Effector memory CD4-positive, alpha-beta T cell (primary cell): ENCODE data around the gene PCOLCE2.

Experiments used
- DNase-seq, 3 donors: peaks; one replicate each; pipeline ENCODE4 v3.0.0-alpha.2; 2020
- H3K27ac ChIP-seq: 2 replicates; pipeline ENCODE4 v1.7.0; 2013; ENCODE audit warnings: mild to moderate bottlenecking, low read length, moderate library complexity; ENCODE audit not compliant: insufficient read depth, poor library complexity, severe bottlenecking
- H3K27me3 ChIP-seq: replicated peaks from 2 replicates; pipeline ENCODE4 v1.7.0; 2013; ENCODE audit warnings: mild to moderate bottlenecking, low read length; ENCODE audit not compliant: insufficient read depth, control insufficient read depth, poor library complexity, severe bottlenecking
- H3K36me3 ChIP-seq: 2 replicates; pipeline ENCODE4 v1.7.0; 2013; ENCODE audit warnings: mild to moderate bottlenecking, low read length, moderate library complexity; ENCODE audit not compliant: control insufficient read depth, insufficient read depth
- H3K4me1 ChIP-seq: 2 replicates; pipeline ENCODE4 v1.7.0; 2013; ENCODE audit warnings: low read length, mild to moderate bottlenecking; ENCODE audit not compliant: control insufficient read depth, insufficient read depth, poor library complexity, severe bottlenecking
- H3K4me3 ChIP-seq: 2 replicates; pipeline ENCODE4 v1.7.0; 2013; ENCODE audit warnings: low read length, low read depth, mild to moderate bottlenecking; ENCODE audit not compliant: insufficient read depth, poor library complexity, severe bottlenecking
- H3K9me3 ChIP-seq: 2 replicates; pipeline ENCODE4 v1.7.0; 2013; ENCODE audit warnings: mild to moderate bottlenecking, low read length, moderate library complexity; ENCODE audit not compliant: control insufficient read depth

PCOLCE2 gene

GRCh38 chr3:142923694-142924093 lies 34.8 kb upstream of the PCOLCE2 start:
- Histone ChIP-seq H3K27ac (no peak overlapping the region), H3K9me3 (no peaks in the 10 kb centered on the region), H3K36me3 (no peaks in the 10 kb centered on the region), H3K4me3 (no peak overlapping the region), H3K4me1 (no peaks in the 10 kb centered on the region), H3K27me3 (no peaks in the 10 kb centered on the region)
- DNase-seq = no peak

GRCh38 chr3:142916605-142917004 lies 27.7 kb upstream of the PCOLCE2 start:
- Histone ChIP-seq H3K36me3 (no peaks in the 10 kb centered on the region), H3K27ac (no peak overlapping the region), H3K4me1 (no peaks in the 10 kb centered on the region), H3K4me3 (no peak overlapping the region), H3K27me3 (no peaks in the 10 kb centered on the region), H3K9me3 (no peaks in the 10 kb centered on the region)
- no peak for DNase-seq

GRCh38 chr3:142915636-142916035 lies 26.8 kb upstream of the PCOLCE2 start:
- H3K9me3 ChIP-seq = no peaks in the 10 kb centered on the region
- DNase-seq = no peak
- H3K27me3 ChIP-seq = no peaks in the 10 kb centered on the region
- no peak overlapping the region for H3K4me3 ChIP-seq
- no peak overlapping the region for H3K27ac ChIP-seq
- H3K36me3 ChIP-seq = no peaks in the 10 kb centered on the region
- H3K4me1 ChIP-seq = no peaks in the 10 kb centered on the region

GRCh38 chr3:142914286-142914811 lies 25.5 kb upstream of the PCOLCE2 start:
- Histone ChIP-seq H3K9me3 (no peaks in the 10 kb centered on the region), H3K27ac (no peak overlapping the region), H3K4me1 (no peaks in the 10 kb centered on the region), H3K4me3 (no peak overlapping the region), H3K27me3 (no peaks in the 10 kb centered on the region), H3K36me3 (no peaks in the 10 kb centered on the region)
- no peak for DNase-seq

GRCh38 chr3:142913432-142913831 lies 24.5 kb upstream of the PCOLCE2 start:
- DNase-seq = no peak
- no peaks in the 10 kb centered on the region for H3K36me3 ChIP-seq
- no peaks in the 10 kb centered on the region for H3K27me3 ChIP-seq
- no peaks in the 10 kb centered on the region for H3K9me3 ChIP-seq
- no peak overlapping the region for H3K27ac ChIP-seq
- no peaks in the 10 kb centered on the region for H3K4me1 ChIP-seq
- no peak overlapping the region for H3K4me3 ChIP-seq

- Histone ChIP-seq H3K27ac (no peak overlapping the region), H3K4me1 (no peaks in the 10 kb centered on the region), H3K27me3 (no peaks in the 10 kb centered on the region), H3K36me3 (no peaks in the 10 kb centered on the region), H3K9me3 (no peaks in the 10 kb centered on the region), H3K4me3 (no peak overlapping the region)
- no peak for DNase-seq
These were observed 23.7 kb upstream of the PCOLCE2 start for GRCh38 chr3:142912402-142913172.

- H3K9me3 ChIP-seq = no peaks in the 10 kb centered on the region
- DNase-seq = no peak
- no peak overlapping the region for H3K27ac ChIP-seq
- H3K27me3 ChIP-seq = no peaks in the 10 kb centered on the region
- no peaks in the 10 kb centered on the region for H3K4me1 ChIP-seq
- H3K4me3 ChIP-seq = no peak overlapping the region
- H3K36me3 ChIP-seq = no peaks in the 10 kb centered on the region
These were observed 21.4 kb upstream of the PCOLCE2 start for GRCh38 chr3:142910280-142910679.

GRCh38 chr3:142909282-142909681 lies 20.4 kb upstream of the PCOLCE2 start:
- Histone ChIP-seq H3K27ac (no peak overlapping the region), H3K27me3 (no peaks in the 10 kb centered on the region), H3K4me1 (no peaks in the 10 kb centered on the region), H3K4me3 (no peak overlapping the region), H3K36me3 (no peaks in the 10 kb centered on the region), H3K9me3 (no peaks in the 10 kb centered on the region)
- DNase-seq = no peak

- H3K27me3 ChIP-seq = no peaks in the 10 kb centered on the region
- no peaks in the 10 kb centered on the region for H3K9me3 ChIP-seq
- no peak for DNase-seq
- no peak overlapping the region for H3K27ac ChIP-seq
- H3K4me1 ChIP-seq = no peaks in the 10 kb centered on the region
- H3K36me3 ChIP-seq = no peaks in the 10 kb centered on the region
- H3K4me3 ChIP-seq = no peak overlapping the region
These were observed 19.1 kb upstream of the PCOLCE2 start for GRCh38 chr3:142907996-142908395.

- Histone ChIP-seq H3K9me3 (no peaks in the 10 kb centered on the region), H3K4me3 (no peak overlapping the region)
- DNase-seq = no peak
These were observed 16.0 kb upstream of the PCOLCE2 start for GRCh38 chr3:142904639-142905436.

More at GRCh38 chr3:142904639-142905436, 16.0 kb upstream of the PCOLCE2 start:
- Histone ChIP-seq H3K4me1 (no peaks in the 10 kb centered on the region), H3K27ac (no peak overlapping the region), H3K36me3 (no peaks in the 10 kb centered on the region), H3K27me3 (no peaks in the 10 kb centered on the region)
